ENCODE data around the gene CATSPER3. TPM values are rescaled to one million over a fixed set of nuclear protein-coding genes. Genes with fewer than 3 reads are reported as not detected.
A peak's percentile ranks its signal among the peaks of the same experiment; 100 is the strongest.

The CATSPER3 gene
- total RNA-seq, 4 donors from 2014 or later = 0.56 TPM; not detected in 3

GRCh38 chr5:135012951-135013391 lies 45.3 kb downstream of the CATSPER3 start:
- Histone ChIP-seq H3K27ac (no peak overlapping the region), H3K36me3 (no peaks in the 10 kb centered on the region), H3K9me3 (no peaks in the 10 kb centered on the region), H3K4me1 (peaks cover 8 to 16% of the 10 kb centered on the region in 2 donors), H3K4me3 (replicated peaks in 1 of 3) (no peak overlapping the region), H3K27me3 (no peaks in the 10 kb centered on the region)
- TF ChIP-seq POLR2A (IDR thresholded peaks at IDR 0.05) (no peak), CTCF (IDR thresholded peaks at IDR 0.05) (no peak)
- DNase-seq = no peak
- 90 to 94% methylated on average over 5 of the region's 5 CpGs for WGBS, 2 donors
- intact Hi-C loops (cut with DNase I) = no loop called here

DNA sequence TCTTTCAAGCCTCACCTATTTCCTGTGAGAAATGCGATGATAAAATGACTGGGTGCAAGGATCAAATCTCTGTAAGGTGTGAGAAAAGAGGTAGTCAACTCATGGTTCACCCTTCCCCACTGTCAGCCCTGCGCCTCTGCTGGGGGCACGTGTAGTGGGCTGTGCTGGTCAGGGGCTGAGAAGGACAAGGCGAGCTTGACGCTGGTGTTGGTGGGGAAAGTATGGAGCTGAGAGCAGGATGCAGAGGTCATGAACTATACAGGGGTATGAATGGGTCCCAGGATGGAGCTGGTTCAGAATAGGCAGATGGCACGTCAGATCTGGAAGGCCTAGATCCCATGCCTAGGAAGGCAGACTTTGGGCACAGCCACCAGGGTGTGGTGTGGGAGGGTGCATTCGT lies 45.7 kb downstream of the CATSPER3 start:
- WGBS, 2 donors = 92% methylated on average over 7 of the region's 7 CpGs
- TF ChIP-seq POLR2A (IDR thresholded peaks at IDR 0.05) (no peak), CTCF (IDR thresholded peaks at IDR 0.05) (no peak)
- Histone ChIP-seq H3K4me1 (peaks cover 8 to 16% of the 10 kb centered on the region in 2 donors), H3K4me3 (replicated peaks in 1 of 3) (no peak overlapping the region), H3K36me3 (no peaks in the 10 kb centered on the region), H3K27me3 (no peaks in the 10 kb centered on the region), H3K27ac (no peak overlapping the region), H3K9me3 (no peaks in the 10 kb centered on the region)
- intact Hi-C loops (cut with DNase I) = no loop called here
- DNase-seq = no peak

DNA sequence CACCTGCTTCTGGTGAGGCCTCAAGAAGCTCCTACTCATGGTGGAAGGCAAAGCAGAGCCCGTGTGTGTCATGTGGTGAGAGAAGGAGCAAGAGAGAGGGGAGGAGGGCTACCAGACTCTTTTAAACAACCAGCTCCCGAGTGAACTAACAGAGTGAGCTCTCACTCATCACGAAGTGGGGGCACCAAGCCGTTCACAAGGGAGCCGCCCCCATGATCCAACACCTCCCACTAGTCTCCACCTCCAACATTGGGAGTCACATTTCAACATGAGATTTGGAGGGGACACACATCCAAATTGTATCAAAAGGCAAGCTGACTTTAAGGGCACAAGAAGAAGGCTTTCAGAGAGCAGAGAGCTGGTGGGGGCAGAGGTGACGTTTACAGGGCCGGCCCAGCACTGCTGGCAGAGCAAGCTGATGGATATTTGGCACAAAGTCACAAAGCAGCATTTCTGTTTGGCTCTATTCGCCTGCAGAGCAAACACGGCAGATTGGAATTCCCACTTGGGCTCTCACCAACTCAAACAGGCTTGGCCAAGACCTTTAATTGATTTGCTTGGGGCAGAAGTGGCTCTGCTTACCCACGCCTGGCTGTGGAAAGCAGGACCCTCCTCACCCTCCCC lies 46.4 kb downstream of the CATSPER3 start:
- H3K4me1 ChIP-seq = peaks cover 8 to 16% of the 10 kb centered on the region in 2 donors
- TF ChIP-seq POLR2A (IDR thresholded peaks at IDR 0.05) (no peak), CTCF (IDR thresholded peaks at IDR 0.05) (peak in 1 of 6 experiments; percentile 6)
- H3K27me3 ChIP-seq = no peaks in the 10 kb centered on the region
- DNase-seq = peak; percentile 81 to 83
- no peak overlapping the region for H3K4me3 ChIP-seq (replicated peaks in 1 of 3)
- H3K9me3 ChIP-seq = no peaks in the 10 kb centered on the region
- WGBS, 2 donors = 32 to 36% methylated on average over 10 of the region's 10 CpGs
- intact Hi-C loops (cut with DNase I) = no loop called here
- H3K27ac ChIP-seq = peak overlapping the region in 1 of 3 donors; percentile 48
- H3K36me3 ChIP-seq = no peaks in the 10 kb centered on the region

DNA sequence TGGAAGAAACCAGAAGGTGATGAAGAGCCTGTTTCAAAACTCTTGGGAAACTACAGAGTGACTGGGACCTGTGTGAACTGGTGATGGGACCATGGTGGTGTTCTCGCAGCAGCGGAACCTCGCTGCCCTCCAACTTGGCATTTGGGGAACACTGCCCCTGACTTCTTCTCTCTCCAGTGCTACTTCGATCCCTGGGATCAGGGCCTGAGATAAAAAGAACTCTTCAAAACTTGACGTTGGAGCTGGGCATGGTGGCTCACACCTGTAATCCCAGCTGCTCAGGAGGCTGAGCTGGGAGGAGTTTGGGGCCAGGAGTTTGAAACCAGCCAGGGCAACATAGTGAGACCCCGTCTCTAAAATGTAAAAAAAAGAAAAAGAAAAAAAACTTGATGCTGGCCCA lies 48.2 kb downstream of the CATSPER3 start:
- 93 to 97% methylated on average over 6 of the region's 6 CpGs for WGBS, 2 donors
- no peaks in the 10 kb centered on the region for H3K9me3 ChIP-seq
- H3K36me3 ChIP-seq = no peaks in the 10 kb centered on the region
- no peaks in the 10 kb centered on the region for H3K27me3 ChIP-seq
- TF ChIP-seq POLR2A (IDR thresholded peaks at IDR 0.05) = no peak
- no peak for TF ChIP-seq CTCF (IDR thresholded peaks at IDR 0.05)
- no peak overlapping the region for H3K27ac ChIP-seq
- H3K4me3 ChIP-seq (replicated peaks in 1 of 3) = no peak overlapping the region
- no peak for DNase-seq
- peaks cover 8 to 16% of the 10 kb centered on the region in 2 donors for H3K4me1 ChIP-seq
- intact Hi-C loops (cut with DNase I) = no loop called here

DNA sequence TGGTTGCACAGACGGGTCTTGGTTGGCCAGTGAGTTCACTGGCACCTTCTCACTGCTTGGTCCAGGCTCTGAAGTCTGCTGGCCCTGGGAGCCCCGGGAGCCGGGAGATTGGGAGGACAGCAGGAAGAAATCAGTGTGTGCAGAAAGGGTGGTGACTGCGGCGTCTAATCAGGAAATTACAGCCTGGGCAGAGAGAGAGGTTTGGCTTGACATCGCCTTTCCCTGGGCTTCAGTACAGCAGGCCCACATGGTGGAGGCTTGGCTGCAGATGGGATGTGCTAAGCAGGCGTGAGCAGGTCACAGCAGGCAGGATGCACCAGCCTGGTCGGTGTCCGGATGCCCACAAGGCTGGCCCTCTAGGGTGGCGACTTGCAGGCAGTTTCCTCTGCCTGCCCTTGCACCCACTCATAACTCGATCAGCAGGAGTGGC lies 49.2 kb downstream of the CATSPER3 start:
- Histone ChIP-seq H3K27me3 (no peaks in the 10 kb centered on the region), H3K36me3 (no peaks in the 10 kb centered on the region), H3K9me3 (no peaks in the 10 kb centered on the region), H3K27ac (no peak overlapping the region), H3K4me1 (peaks cover 8 to 16% of the 10 kb centered on the region in 2 donors), H3K4me3 (replicated peaks in 1 of 3) (no peak overlapping the region)
- intact Hi-C loops (cut with DNase I) = no loop called here
- WGBS, 2 donors = 82 to 87% methylated on average over 11 of the region's 11 CpGs
- no peak for TF ChIP-seq CTCF (IDR thresholded peaks at IDR 0.05)
- TF ChIP-seq POLR2A (IDR thresholded peaks at IDR 0.05) = no peak
- no peak for DNase-seq
